Hepatocyte (in vitro differentiated cells): ENCODE data around the gene IP6K2. TPM values are rescaled to one million over a fixed set of nuclear protein-coding genes. Genes with fewer than 3 reads are reported as not detected.

Source experiments
- DNase-seq: peaks from one replicate; pipeline ENCODE4 v3.0.0-alpha.2; 2016; ENCODE audit warnings: low spot score
- H2AFZ ChIP-seq: fragments of 200-600 bp; sonication (generic); 2 replicates; pipeline ENCODE4 v1.6.0; 2016; ENCODE audit warnings: antibody characterized with exemption, mild to moderate bottlenecking
- H3K27ac ChIP-seq: fragments of 200-600 bp; sonication (generic); 2 replicates; pipeline ENCODE4 v1.5.1; 2016; ENCODE audit warnings: mild to moderate bottlenecking
- H3K27me3 ChIP-seq: fragments of 200-600 bp; sonication (generic); 2 replicates; pipeline ENCODE4 v1.6.1; 2016
- H3K36me3 ChIP-seq: fragments of 200-600 bp; sonication (generic); replicated peaks from 2 replicates; pipeline ENCODE4 v1.5.1; 2016; ENCODE audit warnings: low read depth; ENCODE audit not compliant: insufficient read depth
- H3K4me1 ChIP-seq: fragments of 200-600 bp; sonication (generic); 2 replicates; pipeline ENCODE4 v1.5.1; 2016; ENCODE audit warnings: mild to moderate bottlenecking, moderate library complexity; ENCODE audit not compliant: insufficient read depth
- H3K4me2 ChIP-seq: fragments of 200-600 bp; sonication (generic); 2 replicates; pipeline ENCODE4 v1.6.0; 2016
- H3K4me3 ChIP-seq: fragments of 200-600 bp; sonication (generic); 2 replicates; pipeline ENCODE4 v1.5.1; 2016; ENCODE audit warnings: mild to moderate bottlenecking
- H3K79me2 ChIP-seq: fragments of 200-600 bp; sonication (generic); 2 replicates; pipeline ENCODE4 v1.6.0; 2017; ENCODE audit warnings: mild to moderate bottlenecking
- H3K9me2 ChIP-seq: fragments of 200-600 bp; sonication (generic); replicated peaks from 2 replicates; pipeline ENCODE4 v1.6.0; 2017; ENCODE audit warnings: mild to moderate bottlenecking; ENCODE audit not compliant: insufficient read depth
- H3K9me3 ChIP-seq: fragments of 200-600 bp; sonication (generic); 2 replicates; pipeline ENCODE4 v1.5.1; 2016; ENCODE audit warnings: low read depth, mild to moderate bottlenecking
- H4K20me1 ChIP-seq: fragments of 200-600 bp; sonication (generic); 2 replicates; pipeline ENCODE4 v1.6.0; 2016; ENCODE audit warnings: mild to moderate bottlenecking; ENCODE audit not compliant: insufficient read depth, poor library complexity, severe bottlenecking
- CTCF ChIP-seq: fragments of 200-600 bp; sonication (generic); IDR thresholded peaks from 2 replicates; pipeline ENCODE4 v1.5.1; 2016; ENCODE audit warnings: antibody characterized with exemption, mild to moderate bottlenecking; ENCODE audit not compliant: poor library complexity
- EZH2 ChIP-seq: fragments of 200-600 bp; sonication (generic); IDR thresholded peaks from 2 replicates; pipeline ENCODE4 v1.6.1; 2016; ENCODE audit warnings: antibody characterized with exemption, mild to moderate bottlenecking, borderline replicate concordance
- EZH2phosphoT487 ChIP-seq: fragments of 200-600 bp; sonication (generic); IDR thresholded peaks from one replicate; pipeline ENCODE4 v1.6.1; 2018; ENCODE audit warnings: antibody characterized with exemption, mild to moderate bottlenecking, low read depth, moderate library complexity; ENCODE audit not compliant: unreplicated experiment, severe bottlenecking
- WGBS: methylation state at CpG from one replicate; pipeline ENCODE4 v1.1.6; 2016; ENCODE audit warnings: low lambda C conversion rate; ENCODE audit errors: missing lambda C conversion rate; 5-methylcytosine and 5-hydroxymethylcytosine counted together
- polyA plus RNA-seq: library from polyadenylated mRNA; unstranded; fragments of >200 nt; fragmentation: Nextera tagmentation; extraction: Ambion mirVana; gene quantifications from 2 replicates; pipeline ENCODE4 v1.2.1, GENCODE V29; 2016
- total RNA-seq: library from RNA; depleted of rRNA; stranded (reverse); fragments of >200 nt; gene quantifications from 2 replicates; pipeline ENCODE4 v1.2.3, GENCODE V29; 2014

Gene IP6K2
- total and polyA plus RNA-seq, 2 experiments from 2014 or later = 112 to 155 TPM

GRCh38 chr3:48696601-48697000, 20.4 kb downstream of the IP6K2 start:
- Histone ChIP-seq H4K20me1 (peaks cover 99% of the 10 kb centered on the region), H3K4me3 (no peak overlapping the region), H2AFZ (no peak overlapping the region), H3K4me1 (peaks cover 30% of the 10 kb centered on the region), H3K9me3 (no peaks in the 10 kb centered on the region), H3K27me3 (no peaks in the 10 kb centered on the region), H3K9me2 (no peaks in the 10 kb centered on the region), H3K79me2 (peaks cover 98% of the 10 kb centered on the region), H3K4me2 (peak overlapping the region; percentile 31), H3K27ac (peak overlapping the region; percentile 23), H3K36me3 (no peaks in the 10 kb centered on the region)
- TF ChIP-seq CTCF (no peak), EZH2phosphoT487 (no peak), EZH2 (no peak)
- no peak for DNase-seq

- H3K4me2 ChIP-seq = peak overlapping the region; percentile 31
- H3K9me3 ChIP-seq = no peaks in the 10 kb centered on the region
- H3K4me3 ChIP-seq = no peak overlapping the region
- no peaks in the 10 kb centered on the region for H3K36me3 ChIP-seq
- peak overlapping the region; percentile 23 for H3K27ac ChIP-seq
- peaks cover 99% of the 10 kb centered on the region for H4K20me1 ChIP-seq
- TF ChIP-seq CTCF (no peak), EZH2 (no peak), EZH2phosphoT487 (no peak)
- no peak for DNase-seq
- no peak overlapping the region for H2AFZ ChIP-seq
- peaks cover 30% of the 10 kb centered on the region for H3K4me1 ChIP-seq
- H3K9me2 ChIP-seq = no peaks in the 10 kb centered on the region
- H3K27me3 ChIP-seq = no peaks in the 10 kb centered on the region
- H3K79me2 ChIP-seq = peaks cover 98% of the 10 kb centered on the region
- WGBS = 87% methylated on average over 5 of the region's 5 CpGs
Measured at GRCh38 chr3:48696156-48696555, 20.9 kb downstream of the IP6K2 start.

- Histone ChIP-seq H3K27me3 (no peaks in the 10 kb centered on the region), H3K9me3 (no peaks in the 10 kb centered on the region), H3K4me2 (peak overlapping the region; percentile 31), H4K20me1 (peaks cover 97% of the 10 kb centered on the region), H3K79me2 (peaks cover 96% of the 10 kb centered on the region), H3K4me3 (no peak overlapping the region), H3K9me2 (no peaks in the 10 kb centered on the region), H2AFZ (no peak overlapping the region), H3K36me3 (no peaks in the 10 kb centered on the region), H3K4me1 (peaks cover 30% of the 10 kb centered on the region), H3K27ac (peak overlapping the region; percentile 73)
- WGBS = 81% methylated on average over 9 of the region's 9 CpGs
- TF ChIP-seq CTCF (no peak), EZH2 (no peak), EZH2phosphoT487 (no peak)
- DNase-seq = no peak
Measured at GRCh38 chr3:48695393-48695753, 21.6 kb downstream of the IP6K2 start.
